Ishikawa (cell line): ENCODE results near the gene TMEM144.

Experiments used
- CEBPB ChIP-seq: IDR thresholded peaks from 2 replicates; pipeline ENCODE4 v1.6.1; 2012
- CREB1 ChIP-seq: IDR thresholded peaks from 2 replicates; pipeline ENCODE4 v1.6.1; 2012; ENCODE audit warnings: low read depth
- EGR1 ChIP-seq: IDR thresholded peaks from 2 replicates; pipeline ENCODE4 v1.6.1; 2012
- EP300 ChIP-seq: IDR thresholded peaks from 2 replicates; pipeline ENCODE4 v1.6.1; 2012; ENCODE audit warnings: borderline replicate concordance
- FOXM1 ChIP-seq: IDR thresholded peaks from 2 replicates; pipeline ENCODE4 v1.6.1; 2012; ENCODE audit warnings: low read depth, borderline replicate concordance
- NFIC ChIP-seq: IDR thresholded peaks from 2 replicates; pipeline ENCODE4 v1.6.1; 2012
- RAD21 ChIP-seq: IDR thresholded peaks from 2 replicates; pipeline ENCODE4 v1.6.1; 2012; ENCODE audit warnings: low read depth
- REST ChIP-seq: IDR thresholded peaks from 2 replicates; pipeline ENCODE4 v1.6.1; 2012; ENCODE audit warnings: low read depth, mild to moderate bottlenecking
- TAF1 ChIP-seq: IDR thresholded peaks from 2 replicates; pipeline ENCODE4 v1.6.1; 2012; ENCODE audit warnings: low read depth, mild to moderate bottlenecking
- TCF12 ChIP-seq: IDR thresholded peaks from 2 replicates; pipeline ENCODE4 v1.6.1; 2012; ENCODE audit warnings: low read depth
- TEAD4 ChIP-seq: IDR thresholded peaks from 2 replicates; pipeline ENCODE4 v1.6.1; 2012
- USF1 ChIP-seq: IDR thresholded peaks from 2 replicates; pipeline ENCODE4 v1.6.1; 2012
- YY1 ChIP-seq: IDR thresholded peaks from 2 replicates; pipeline ENCODE4 v1.6.1; 2012; ENCODE audit warnings: low read depth
- ZBTB7A ChIP-seq: IDR thresholded peaks from 2 replicates; pipeline ENCODE4 v1.6.1; 2012; ENCODE audit warnings: low read depth
- TF ChIP-seq, protein P1 (sequence below): IDR thresholded peaks from 2 replicates; pipeline ENCODE4 v1.6.1; 2012

The TMEM144 gene

GRCh38 chr4:158253350-158253980, 43.2 kb downstream of the TMEM144 start:
- TF ChIP-seq REST (no peak), RAD21 (peak; percentile 73)

- TF ChIP-seq RAD21 (no peak), TEAD4 (no peak), EGR1 (no peak), NFIC (no peak), TCF12 (no peak), TAF1 (no peak), ZBTB7A (no peak), CEBPB (no peak), YY1 (no peak), CREB1 (no peak), EP300 (no peak), FOXM1 (no peak), REST (no peak), USF1 (no peak)
- TF ChIP-seq, protein P1, sequence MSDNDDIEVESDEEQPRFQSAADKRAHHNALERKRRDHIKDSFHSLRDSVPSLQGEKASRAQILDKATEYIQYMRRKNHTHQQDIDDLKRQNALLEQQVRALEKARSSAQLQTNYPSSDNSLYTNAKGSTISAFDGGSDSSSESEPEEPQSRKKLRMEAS: no peak
These were observed 44.0 kb downstream of the TMEM144 start for GRCh38 chr4:158254292-158254691.

GRCh38 chr4:158255727-158256324, 45.5 kb downstream of the TMEM144 start:
- TF ChIP-seq NFIC: no peak
- TF ChIP-seq RAD21: peak; percentile 73

DNA sequence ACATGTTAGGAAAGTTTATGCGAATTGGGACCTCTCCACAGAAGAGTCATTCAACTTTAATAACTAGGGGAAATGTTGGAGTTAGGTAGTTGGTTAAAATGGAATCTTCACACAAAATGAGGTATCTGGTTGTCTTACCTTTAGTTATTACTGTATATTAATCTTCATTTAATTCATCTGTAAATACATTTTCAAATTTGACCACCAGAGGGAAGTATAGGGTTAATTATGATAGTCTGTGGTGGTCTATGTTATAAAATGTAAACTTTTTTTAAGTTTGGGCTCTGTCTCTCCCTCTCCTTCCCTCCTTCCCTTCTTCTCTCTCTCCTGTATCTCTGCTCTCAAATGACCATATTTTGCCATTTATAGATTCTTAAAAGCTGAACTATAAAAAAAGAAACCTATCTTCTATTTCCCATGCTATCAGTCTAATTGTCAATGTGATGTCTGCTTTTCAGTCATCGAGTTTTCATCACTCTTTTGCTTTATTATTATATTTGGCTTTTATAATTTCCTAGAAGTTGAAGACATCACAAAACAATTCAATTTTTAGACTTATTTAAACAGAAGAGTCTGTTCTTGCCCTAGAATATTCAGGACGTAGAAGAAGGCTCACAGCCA, 49.8 kb downstream of the TMEM144 start:
- peak; percentile 57 for TF ChIP-seq RAD21
- TF ChIP-seq, protein P1: no peak
- TF ChIP-seq EGR1: no peak
- TF ChIP-seq FOXM1: no peak
- TF ChIP-seq TAF1: no peak

- TF ChIP-seq CEBPB: no peak
- no peak for TF ChIP-seq TCF12
- no peak for TF ChIP-seq YY1
- no peak for TF ChIP-seq ZBTB7A
- no peak for TF ChIP-seq EP300
- TF ChIP-seq TAF1: no peak
- no peak for TF ChIP-seq NFIC
These were observed 51.2 kb downstream of the TMEM144 start for GRCh38 chr4:158261480-158261879.

DNA sequence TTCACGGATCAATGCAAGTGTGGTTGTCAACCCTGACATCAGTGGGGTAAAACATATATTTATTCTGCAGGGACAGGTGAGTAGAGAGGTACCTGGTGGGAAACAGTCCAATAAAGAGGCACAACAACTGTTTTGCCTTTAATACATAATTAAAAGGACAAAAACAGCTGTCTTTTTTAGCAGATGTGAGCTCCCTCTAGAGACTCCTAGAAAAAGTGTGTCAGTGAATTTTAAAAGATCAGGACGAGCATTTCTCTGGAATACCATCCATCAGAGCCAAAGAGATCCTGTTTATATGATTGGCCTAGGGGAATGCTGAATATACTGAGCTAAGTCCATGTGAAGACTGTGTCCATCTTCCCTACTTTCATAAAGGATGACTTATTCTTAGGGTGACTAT, 58.3 kb downstream of the TMEM144 start:
- TF ChIP-seq, protein P1: no peak
- TF ChIP-seq ZBTB7A: no peak

GRCh38 chr4:158274636-158275035, 64.3 kb downstream of the TMEM144 start:
- TF ChIP-seq REST (no peak), CREB1 (no peak), USF1 (no peak), EGR1 (no peak), FOXM1 (no peak), TAF1 (no peak), RAD21 (no peak), CEBPB (no peak), YY1 (no peak), ZBTB7A (no peak), EP300 (no peak), NFIC (no peak), TEAD4 (no peak), TCF12 (no peak)
- TF ChIP-seq, protein P1: no peak
